ENCODE results near the gene NELFE. TPM values are rescaled to one million over a fixed set of nuclear protein-coding genes. Genes with fewer than 3 reads are reported as not detected.

Gene NELFE
- total RNA-seq, 1 experiment from 2014 or later, result 75.3 TPM

GRCh38 chr6:31952890-31953289 is 5.9 kb downstream of the NELFE start:
- TF ChIP-seq CTCF (IDR thresholded peaks at IDR 0.05; ENCODE audit: insufficient read depth in 1 of 2, low read depth in 1 of 2, low read length in 1 of 2, severe bottlenecking in 1 of 2, unreplicated experiment in 1 of 2), result no peak
- Histone ChIP-seq H3K4me1 (peaks cover 8% of the 10 kb centered on the region), H3K36me3 (ENCODE audit: control insufficient read depth, insufficient read depth, low read length) (peaks cover 10% of the 10 kb centered on the region), H3K9me3 (no peaks in the 10 kb centered on the region), H3K4me3 (ENCODE audit: low read depth, low read length) (no peak overlapping the region), H3K27me3 (replicated peaks; ENCODE audit: control insufficient read depth, insufficient read depth, low read length) (no peaks in the 10 kb centered on the region)
- Mint-ChIP-seq H3K4me1 (ENCODE audit: low read depth, unreplicated experiment) (peaks cover 18% of the 10 kb centered on the region), H3K27ac (ENCODE audit: unreplicated experiment) (no peak overlapping the region), H3K27me3 (ENCODE audit: insufficient read depth, unreplicated experiment) (no peaks in the 10 kb centered on the region), H3K4me3 (ENCODE audit: unreplicated experiment) (no peak overlapping the region), H3K9me3 (ENCODE audit: unreplicated experiment) (no peaks in the 10 kb centered on the region), H3K36me3 (ENCODE audit: insufficient read depth, unreplicated experiment) (peaks cover 65% of the 10 kb centered on the region)
- intact Hi-C loops (cut with micrococcal nuclease; ENCODE audit: unreplicated experiment), result loop anchor here (1.0 kb wide), 3 partner anchors 13 to 55 kb away; partner anchors contain the start of gene ZBTB12
- no TSS peak for BruUV-seq (replicated peaks)
- ChIA-PET CTCF (interaction anchor here (0.6 to 1.8 kb wide), 13 partner anchors 10 to 90 kb away, joined by 3 to 24 read pairs (median 5); partner anchors contain the start of genes DXO, EHMT2, NEU1 and ZBTB12), POLR2A (interaction anchor here (1.2 kb wide), 1 partner anchor 32 kb away, joined by 3 read pairs; no protein-coding TSS in a partner anchor)
- no peak for DNase-seq

GRCh38 chr6:31952140-31952805 is 6.5 kb downstream of the NELFE start:
- peaks cover 7% of the 10 kb centered on the region for H3K4me1 ChIP-seq
- no peak overlapping the region for H3K4me3 Mint-ChIP-seq (ENCODE audit: unreplicated experiment)
- H3K27me3 Mint-ChIP-seq (ENCODE audit: insufficient read depth, unreplicated experiment), result no peaks in the 10 kb centered on the region
- no peak overlapping the region for H3K27ac Mint-ChIP-seq (ENCODE audit: unreplicated experiment)
- DNase-seq, result peak; percentile 65 to 80
- intact Hi-C loops (cut with micrococcal nuclease; ENCODE audit: unreplicated experiment), result loop anchor here (1.0 kb wide), 3 partner anchors 12 to 54 kb away; partner anchors contain the start of gene ZBTB12
- no peaks in the 10 kb centered on the region for H3K9me3 Mint-ChIP-seq (ENCODE audit: unreplicated experiment)
- H3K36me3 ChIP-seq (ENCODE audit: control insufficient read depth, insufficient read depth, low read length), result peaks cover 10% of the 10 kb centered on the region
- H3K4me1 Mint-ChIP-seq (ENCODE audit: low read depth, unreplicated experiment), result peaks cover 24% of the 10 kb centered on the region
- peak; percentile 70 to 91 for TF ChIP-seq CTCF (IDR thresholded peaks at IDR 0.05; ENCODE audit: insufficient read depth in 1 of 2, low read depth in 1 of 2, low read length in 1 of 2, severe bottlenecking in 1 of 2, unreplicated experiment in 1 of 2)
- CTCF ChIA-PET, result interaction anchor here (0.6 to 1.8 kb wide), 18 partner anchors 10 to 182 kb away, joined by 3 to 24 read pairs (median 4); partner anchors contain the start of genes DXO, EHMT2, LSM2 and NEU1
- POLR2A ChIA-PET, result interaction anchor here (0.6 to 1.4 kb wide), 5 partner anchors 31 to 137 kb away, joined by 3 to 5 read pairs (median 3); partner anchors contain the start of genes EHMT2, HSPA1A, HSPA1L and NEU1
- peaks cover 64% of the 10 kb centered on the region for H3K36me3 Mint-ChIP-seq (ENCODE audit: insufficient read depth, unreplicated experiment)
- H3K9me3 ChIP-seq, result no peaks in the 10 kb centered on the region
- BruUV-seq (replicated peaks), result no TSS peak
- no peak overlapping the region for H3K4me3 ChIP-seq (ENCODE audit: low read depth, low read length)
- no peaks in the 10 kb centered on the region for H3K27me3 ChIP-seq (replicated peaks; ENCODE audit: control insufficient read depth, insufficient read depth, low read length)

- no peak for DNase-seq
- peaks cover 43% of the 10 kb centered on the region for H3K4me1 Mint-ChIP-seq (ENCODE audit: low read depth, unreplicated experiment)
- Histone ChIP-seq H3K27me3 (replicated peaks; ENCODE audit: control insufficient read depth, insufficient read depth, low read length) (no peaks in the 10 kb centered on the region), H3K4me3 (ENCODE audit: low read depth, low read length) (no peak overlapping the region), H3K36me3 (ENCODE audit: control insufficient read depth, insufficient read depth, low read length) (peaks cover 7% of the 10 kb centered on the region), H3K9me3 (no peaks in the 10 kb centered on the region), H3K4me1 (peaks cover 25% of the 10 kb centered on the region)
- H3K36me3 Mint-ChIP-seq (ENCODE audit: insufficient read depth, unreplicated experiment), result peaks cover 51% of the 10 kb centered on the region
- BruUV-seq (replicated peaks), result no TSS peak
- no peak overlapping the region for H3K27ac Mint-ChIP-seq (ENCODE audit: unreplicated experiment)
- intact Hi-C loops (cut with micrococcal nuclease; ENCODE audit: unreplicated experiment), result no loop called here
- no peak overlapping the region for H3K4me3 Mint-ChIP-seq (ENCODE audit: unreplicated experiment)
- no peaks in the 10 kb centered on the region for H3K27me3 Mint-ChIP-seq (ENCODE audit: insufficient read depth, unreplicated experiment)
- TF ChIP-seq CTCF (IDR thresholded peaks at IDR 0.05; ENCODE audit: insufficient read depth in 1 of 2, low read depth in 1 of 2, low read length in 1 of 2, severe bottlenecking in 1 of 2, unreplicated experiment in 1 of 2), result no peak
- POLR2A ChIA-PET, result no interaction called here
- CTCF ChIA-PET, result interaction anchor here (1.3 kb wide), 1 partner anchor 44 kb away, joined by 5 read pairs; no protein-coding TSS in a partner anchor
- H3K9me3 Mint-ChIP-seq (ENCODE audit: unreplicated experiment), result no peaks in the 10 kb centered on the region
Measured at GRCh38 chr6:31949926-31950548, 8.7 kb downstream of the NELFE start.

All from Caco-2 (cell line).